Brain microvascular endothelial cell (primary cell): ENCODE measurements around the gene TBC1D4.

Experiments
- DNase-seq: peaks from one replicate; pipeline ENCODE4 v3.0.0-alpha.2; 2020
- H3K27ac ChIP-seq: fragments of 250-450 bp; sonication (Bioruptor Pico); 2 replicates; pipeline ENCODE4 v1.5.1; 2020; ENCODE audit warnings: mild to moderate bottlenecking, moderate library complexity
- H3K27me3 ChIP-seq: fragments of 250-450 bp; sonication (Bioruptor Pico); replicated peaks from 2 replicates; pipeline ENCODE4 v1.5.1; 2020; ENCODE audit warnings: mild to moderate bottlenecking
- H3K36me3 ChIP-seq: fragments of 250-450 bp; sonication (Bioruptor Pico); replicated peaks from 2 replicates; pipeline ENCODE4 v1.5.1; 2020; ENCODE audit warnings: mild to moderate bottlenecking
- H3K4me3 ChIP-seq: 2 replicates; pipeline ENCODE4 v1.5.1; 2011; ENCODE audit warnings: low read depth, mild to moderate bottlenecking, control low read depth, low read length, moderate library complexity
- in situ Hi-C: cut with HindIII; loops from 2 replicates; pipeline ENCODE4 v1.10.0; 2017; ENCODE audit warnings: low sequenced_read_pairs, low pct_ligation_motif_present
- TF ChIP-seq, protein P1 (sequence below): IDR thresholded peaks from 2 replicates; pipeline ENCODE4 v1.5.1; 2011; ENCODE audit warnings: low read depth, mild to moderate bottlenecking, moderate library complexity, low read length, control low read depth, inconsistent platforms; ENCODE audit errors: missing control alignments

Gene TBC1D4

GRCh38 chr13:75425216-75426009 lies 56.6 kb downstream of the TBC1D4 start:
- Histone ChIP-seq H3K36me3 (no peaks in the 10 kb centered on the region), H3K27ac (no peak overlapping the region), H3K27me3 (no peaks in the 10 kb centered on the region), H3K4me3 (no peak overlapping the region)
- TF ChIP-seq, protein P1, sequence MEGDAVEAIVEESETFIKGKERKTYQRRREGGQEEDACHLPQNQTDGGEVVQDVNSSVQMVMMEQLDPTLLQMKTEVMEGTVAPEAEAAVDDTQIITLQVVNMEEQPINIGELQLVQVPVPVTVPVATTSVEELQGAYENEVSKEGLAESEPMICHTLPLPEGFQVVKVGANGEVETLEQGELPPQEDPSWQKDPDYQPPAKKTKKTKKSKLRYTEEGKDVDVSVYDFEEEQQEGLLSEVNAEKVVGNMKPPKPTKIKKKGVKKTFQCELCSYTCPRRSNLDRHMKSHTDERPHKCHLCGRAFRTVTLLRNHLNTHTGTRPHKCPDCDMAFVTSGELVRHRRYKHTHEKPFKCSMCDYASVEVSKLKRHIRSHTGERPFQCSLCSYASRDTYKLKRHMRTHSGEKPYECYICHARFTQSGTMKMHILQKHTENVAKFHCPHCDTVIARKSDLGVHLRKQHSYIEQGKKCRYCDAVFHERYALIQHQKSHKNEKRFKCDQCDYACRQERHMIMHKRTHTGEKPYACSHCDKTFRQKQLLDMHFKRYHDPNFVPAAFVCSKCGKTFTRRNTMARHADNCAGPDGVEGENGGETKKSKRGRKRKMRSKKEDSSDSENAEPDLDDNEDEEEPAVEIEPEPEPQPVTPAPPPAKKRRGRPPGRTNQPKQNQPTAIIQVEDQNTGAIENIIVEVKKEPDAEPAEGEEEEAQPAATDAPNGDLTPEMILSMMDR = no peak
- no peak for DNase-seq
- in situ Hi-C loops = no loop called here

DNA sequence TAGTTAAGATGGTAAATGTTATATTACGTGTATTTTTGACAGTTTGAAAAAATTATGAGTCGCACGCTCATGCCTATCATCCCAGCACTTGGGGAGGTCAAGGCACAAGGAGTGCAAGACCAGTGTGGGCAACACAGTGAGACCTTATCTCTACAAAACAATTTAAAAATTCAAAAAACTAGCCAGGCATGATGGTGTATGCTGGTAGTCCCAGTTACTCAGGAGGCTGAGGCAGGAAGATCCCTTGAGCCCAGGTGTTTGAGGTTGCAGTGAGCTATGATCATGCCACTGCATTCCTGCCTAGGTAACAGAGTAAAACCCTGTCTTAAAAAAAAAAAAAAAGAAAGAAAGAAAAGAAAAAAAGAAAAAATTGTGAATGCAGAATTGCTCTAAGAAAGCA lies 58.0 kb downstream of the TBC1D4 start:
- Histone ChIP-seq H3K27me3 (no peaks in the 10 kb centered on the region), H3K27ac (no peak overlapping the region), H3K4me3 (no peak overlapping the region), H3K36me3 (no peaks in the 10 kb centered on the region)
- TF ChIP-seq, protein P1 = no peak
- in situ Hi-C loops = no loop called here
- DNase-seq = no peak

GRCh38 chr13:75422028-75422427 lies 59.9 kb downstream of the TBC1D4 start:
- Histone ChIP-seq H3K4me3 (no peak overlapping the region), H3K27ac (no peak overlapping the region), H3K36me3 (no peaks in the 10 kb centered on the region), H3K27me3 (no peaks in the 10 kb centered on the region)
- TF ChIP-seq, protein P1 = no peak
- no peak for DNase-seq
- in situ Hi-C loops = no loop called here

- Histone ChIP-seq H3K27me3 (no peaks in the 10 kb centered on the region), H3K4me3 (no peak overlapping the region)
These were observed 60.8 kb downstream of the TBC1D4 start for GRCh38 chr13:75421133-75421532.

DNA sequence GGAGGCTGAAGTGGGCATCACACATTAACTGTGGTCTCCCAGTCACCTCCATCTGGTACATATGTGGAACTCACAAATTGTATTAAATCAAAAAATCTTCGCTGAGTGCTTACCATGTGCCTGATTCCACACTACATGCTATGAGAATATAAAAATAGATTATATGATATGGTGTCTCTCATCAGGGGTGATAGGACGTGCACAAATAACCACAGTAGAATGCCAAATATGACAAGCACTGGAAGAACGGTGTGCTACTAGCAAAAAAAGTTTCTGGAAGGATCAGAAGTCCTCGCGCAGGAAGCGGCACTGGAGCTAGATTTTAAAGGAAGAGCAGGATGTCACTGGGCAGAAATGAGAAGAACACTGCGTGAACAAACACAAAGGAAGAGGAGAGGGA lies 62.3 kb downstream of the TBC1D4 start:
- in situ Hi-C loops = no loop called here
- no peak for DNase-seq
- TF ChIP-seq, protein P1 = no peak
- no peak overlapping the region for H3K27ac ChIP-seq
- no peaks in the 10 kb centered on the region for H3K27me3 ChIP-seq
- no peak overlapping the region for H3K4me3 ChIP-seq
- H3K36me3 ChIP-seq = no peaks in the 10 kb centered on the region

More at GRCh38 chr13:75421133-75421532, 60.8 kb downstream of the TBC1D4 start:
- H3K36me3 ChIP-seq = no peaks in the 10 kb centered on the region
- in situ Hi-C loops = no loop called here
- DNase-seq = no peak
- TF ChIP-seq, protein P1 = no peak
- no peak overlapping the region for H3K27ac ChIP-seq

DNA sequence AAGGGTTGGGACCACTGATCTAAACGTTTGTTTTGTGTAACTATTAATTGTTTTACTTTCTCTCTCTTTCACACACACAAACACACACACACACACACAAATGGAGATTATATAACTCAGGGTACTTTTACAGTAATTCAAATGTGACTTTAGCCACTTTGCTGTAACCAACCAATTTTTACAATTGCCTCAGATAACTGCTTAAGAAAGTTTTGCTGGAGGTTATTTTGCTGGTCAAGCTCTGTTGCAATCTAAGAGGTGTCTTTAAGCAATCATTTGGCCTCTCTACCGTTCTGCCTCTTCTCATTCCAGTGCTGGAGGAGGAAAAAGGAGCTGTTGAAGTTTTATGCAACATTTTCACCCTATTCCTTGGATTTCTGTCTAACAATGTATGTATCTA lies 63.0 kb downstream of the TBC1D4 start:
- no peaks in the 10 kb centered on the region for H3K36me3 ChIP-seq
- no peak overlapping the region for H3K4me3 ChIP-seq
- no peaks in the 10 kb centered on the region for H3K27me3 ChIP-seq
- in situ Hi-C loops = no loop called here
- DNase-seq = no peak
- TF ChIP-seq, protein P1 = no peak
- no peak overlapping the region for H3K27ac ChIP-seq
